Smooth muscle cell (in vitro differentiated cells): ENCODE data around the gene CTNND2. TPM values are rescaled to one million over a fixed set of nuclear protein-coding genes. Genes with fewer than 3 reads are reported as not detected.

Experiments used
- DNase-seq: peaks from one replicate; lab custom pipeline; 2025; ENCODE audit not compliant: unreplicated experiment; lab: John Stamatoyannopoulos, UW
- H2AFZ ChIP-seq: fragments of 200-600 bp; sonication (generic); 2 replicates; pipeline ENCODE4 v1.6.0; 2016; ENCODE audit warnings: antibody characterized with exemption, low read depth, mild to moderate bottlenecking
- H3F3A ChIP-seq: fragments of 200-600 bp; sonication (generic); 2 replicates; pipeline ENCODE4 v1.6.0; 2017; ENCODE audit warnings: antibody characterized with exemption, low read depth
- H3K27ac ChIP-seq: fragments of 200-600 bp; sonication (generic); 2 replicates; pipeline ENCODE4 v1.5.1; 2016; ENCODE audit warnings: low read depth, mild to moderate bottlenecking
- H3K27me3 ChIP-seq: fragments of 200-600 bp; sonication (generic); 2 replicates; pipeline ENCODE4 v1.6.1; 2016; ENCODE audit warnings: low read depth, mild to moderate bottlenecking
- H3K36me3 ChIP-seq: fragments of 200-600 bp; sonication (generic); 2 replicates; pipeline ENCODE4 v1.5.1; 2016; ENCODE audit warnings: low read depth
- H3K4me1 ChIP-seq: fragments of 200-600 bp; sonication (generic); 2 replicates; pipeline ENCODE4 v1.5.1; 2016; ENCODE audit warnings: low read depth
- H3K4me2 ChIP-seq: fragments of 200-600 bp; sonication (generic); 2 replicates; pipeline ENCODE4 v1.6.0; 2016; ENCODE audit warnings: mild to moderate bottlenecking
- H3K4me3 ChIP-seq: fragments of 200-600 bp; sonication (generic); 2 replicates; pipeline ENCODE4 v1.5.1; 2016; ENCODE audit warnings: mild to moderate bottlenecking
- H3K79me2 ChIP-seq: fragments of 200-600 bp; sonication (generic); 2 replicates; pipeline ENCODE4 v1.6.0; 2016; ENCODE audit warnings: low read depth, mild to moderate bottlenecking
- H3K9ac ChIP-seq: fragments of 200-600 bp; sonication (generic); 2 replicates; pipeline ENCODE4 v1.6.0; 2016; ENCODE audit warnings: low read depth
- H3K9me3 ChIP-seq: fragments of 200-600 bp; sonication (generic); replicated peaks from 2 replicates; pipeline ENCODE4 v1.5.1; 2016; ENCODE audit warnings: low read depth
- H4K20me1 ChIP-seq: fragments of 200-600 bp; sonication (generic); 2 replicates; pipeline ENCODE4 v1.6.0; 2016; ENCODE audit warnings: low read depth
- CTCF ChIP-seq: fragments of 200-600 bp; sonication (generic); IDR thresholded peaks from 2 replicates; pipeline ENCODE4 v1.5.1; 2017; ENCODE audit warnings: borderline replicate concordance, mild to moderate bottlenecking, antibody characterized with exemption; ENCODE audit not compliant: insufficient read depth, poor library complexity, severe bottlenecking
- WGBS: methylation state at CpG from one replicate; pipeline ENCODE4 v1.1.7; 2016; ENCODE audit warnings: low lambda C conversion rate; 5-methylcytosine and 5-hydroxymethylcytosine counted together
- polyA plus RNA-seq: library from polyadenylated mRNA; unstranded; fragments of >200 nt; fragmentation: Nextera tagmentation; extraction: Ambion mirVana; gene quantifications from 2 replicates; pipeline ENCODE4 v1.2.1, GENCODE V29; 2016
- total RNA-seq: library from RNA; depleted of rRNA; stranded (reverse); fragments of >200 nt; gene quantifications from 2 replicates; pipeline ENCODE4 v1.2.3, GENCODE V29; 2014

CTNND2 gene
- total and polyA plus RNA-seq, 2 experiments from 2014 or later = 2.7 to 5.8 TPM

DNA sequence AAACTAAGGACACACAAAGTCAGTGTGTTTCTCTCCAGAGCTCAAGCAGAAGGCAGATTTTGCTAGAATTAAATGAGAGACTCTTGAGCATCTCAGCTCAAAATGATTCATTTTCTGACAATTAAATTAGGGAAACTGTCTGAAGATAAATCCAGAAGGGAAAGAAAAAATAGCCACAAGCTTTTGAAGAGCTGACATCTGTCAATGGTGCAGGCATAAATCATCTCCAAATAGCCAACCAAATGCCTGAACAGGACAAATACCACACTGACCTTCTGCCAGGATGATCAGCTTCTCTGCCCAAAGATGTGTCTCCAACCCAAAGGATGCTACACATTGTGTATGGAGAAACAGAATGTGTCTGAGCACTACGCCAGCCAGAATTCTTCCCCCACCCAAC is 199.3 kb downstream of the CTNND2 start:
- no peak overlapping the region for H3K4me2 ChIP-seq
- H3F3A ChIP-seq = no peaks in the 10 kb centered on the region
- peaks cover 4% of the 10 kb centered on the region for H3K4me1 ChIP-seq
- H2AFZ ChIP-seq = no peak overlapping the region
- no peak overlapping the region for H3K9ac ChIP-seq
- no peak overlapping the region for H3K27ac ChIP-seq
- TF ChIP-seq CTCF = no peak
- no peaks in the 10 kb centered on the region for H3K79me2 ChIP-seq
- H3K4me3 ChIP-seq = no peak overlapping the region
- DNase-seq = no peak
- H3K27me3 ChIP-seq = no peaks in the 10 kb centered on the region
- H3K36me3 ChIP-seq = no peaks in the 10 kb centered on the region
- 96% methylated on average over 1 of the region's 1 CpG for WGBS
- no peaks in the 10 kb centered on the region for H4K20me1 ChIP-seq
- no peaks in the 10 kb centered on the region for H3K9me3 ChIP-seq

DNA sequence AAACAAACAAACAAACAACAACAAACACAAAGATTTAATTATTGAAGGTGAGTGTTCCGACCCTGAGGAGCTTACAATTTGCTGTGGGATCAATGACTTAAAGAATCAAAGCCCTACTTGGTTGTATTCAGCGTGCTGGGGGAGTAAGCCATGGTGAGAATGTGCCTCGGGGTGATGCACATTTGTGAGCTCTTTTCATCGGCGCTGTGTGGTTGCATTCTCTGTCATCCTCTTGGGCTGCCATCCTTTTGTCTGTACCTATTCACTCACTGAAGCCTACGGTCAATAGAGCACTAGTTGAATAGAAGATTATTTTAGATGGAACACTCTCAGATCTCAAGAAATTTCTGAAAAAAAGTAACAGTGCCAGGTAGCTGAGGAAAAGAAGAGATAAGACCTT is 203.9 kb downstream of the CTNND2 start:
- no peak for TF ChIP-seq CTCF
- no peak overlapping the region for H3K4me3 ChIP-seq
- H3K36me3 ChIP-seq = no peaks in the 10 kb centered on the region
- no peaks in the 10 kb centered on the region for H3K9me3 ChIP-seq
- H4K20me1 ChIP-seq = no peaks in the 10 kb centered on the region
- H2AFZ ChIP-seq = no peak overlapping the region
- no peak for DNase-seq
- no peaks in the 10 kb centered on the region for H3K27me3 ChIP-seq
- H3K4me1 ChIP-seq = peaks cover 4% of the 10 kb centered on the region
- no peak overlapping the region for H3K27ac ChIP-seq
- no peak overlapping the region for H3K4me2 ChIP-seq
- no peak overlapping the region for H3K9ac ChIP-seq
- 85% methylated on average over 6 of the region's 6 CpGs for WGBS
- no peaks in the 10 kb centered on the region for H3K79me2 ChIP-seq
- no peaks in the 10 kb centered on the region for H3F3A ChIP-seq

DNA sequence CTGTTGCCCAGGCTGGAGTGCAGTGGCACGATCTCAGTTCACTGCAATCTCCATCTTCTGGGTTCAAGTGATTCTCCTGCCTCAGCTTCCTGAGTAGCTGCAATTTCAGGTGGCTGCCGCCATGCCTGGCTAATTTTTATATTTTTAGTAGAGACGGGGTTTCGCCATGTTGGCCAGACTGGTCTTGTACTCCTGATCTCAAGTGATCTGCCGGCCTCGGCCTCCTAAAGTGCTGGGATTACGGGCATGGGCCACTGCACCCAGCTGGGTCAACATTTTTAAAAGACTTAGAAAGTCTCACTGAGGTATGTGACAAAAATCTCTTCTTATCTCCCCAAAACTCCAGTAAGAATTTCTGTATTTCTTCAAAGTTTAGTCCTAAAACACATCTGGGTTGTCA is 211.6 kb downstream of the CTNND2 start:
- Histone ChIP-seq H3K27ac (no peak overlapping the region), H3K9ac (no peak overlapping the region), H3K27me3 (no peaks in the 10 kb centered on the region), H3K9me3 (no peaks in the 10 kb centered on the region), H2AFZ (no peak overlapping the region), H3K4me2 (no peak overlapping the region), H3K4me3 (no peak overlapping the region), H3F3A (no peaks in the 10 kb centered on the region), H3K4me1 (no peaks in the 10 kb centered on the region), H3K79me2 (no peaks in the 10 kb centered on the region), H4K20me1 (no peaks in the 10 kb centered on the region), H3K36me3 (no peaks in the 10 kb centered on the region)
- DNase-seq = no peak
- no peak for TF ChIP-seq CTCF
- WGBS = 94% methylated on average over 7 of the region's 7 CpGs

DNA sequence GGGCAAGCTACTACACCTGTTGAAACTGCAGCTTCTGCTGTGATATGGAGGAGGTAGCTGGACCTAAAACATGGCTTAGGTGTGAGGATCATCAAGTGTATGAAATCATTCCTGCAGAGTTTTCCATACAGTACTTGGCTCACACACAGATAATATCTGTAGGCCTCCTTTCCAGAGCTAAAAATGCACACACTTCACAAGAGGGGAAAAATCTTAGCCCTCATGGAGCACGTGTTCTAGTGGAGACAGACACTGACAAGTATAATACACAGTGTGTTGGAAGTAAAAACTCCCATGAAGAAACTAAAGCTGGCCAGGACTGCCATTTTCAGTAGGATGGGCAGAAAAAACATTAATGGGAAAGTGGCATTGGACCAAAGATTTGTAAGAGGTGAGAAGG is 216.7 kb downstream of the CTNND2 start:
- Histone ChIP-seq H3K27me3 (no peaks in the 10 kb centered on the region), H3F3A (no peaks in the 10 kb centered on the region), H3K36me3 (no peaks in the 10 kb centered on the region), H2AFZ (no peak overlapping the region), H3K4me1 (no peaks in the 10 kb centered on the region), H3K79me2 (no peaks in the 10 kb centered on the region), H3K4me2 (no peak overlapping the region), H3K4me3 (no peak overlapping the region), H3K9me3 (no peaks in the 10 kb centered on the region), H3K27ac (no peak overlapping the region), H4K20me1 (no peaks in the 10 kb centered on the region), H3K9ac (no peak overlapping the region)
- DNase-seq = no peak
- no peak for TF ChIP-seq CTCF
- 88% methylated on average over 1 of the region's 1 CpG for WGBS
